A673 (cell line): ENCODE results near the gene POU2F3. TPM values are rescaled to one million over a fixed set of nuclear protein-coding genes. Genes with fewer than 3 reads are reported as not detected.

ENCODE experiments used
- BruUV-seq: library from RNA; stranded (reverse); fragments of 400-500 nt; replicated peaks from 2 replicates; lab custom pipeline; 2021; lab: Mats Ljungman, UMichigan
- CTCF ChIA-PET: fragments of 300-600 bp; sonication (Branson Sonifier 250); formaldehyde crosslinking; loops from one replicate; lab custom pipeline; 2022; ENCODE audit warnings: antibody characterized with exemption; lab: Charles Lee
- POLR2A ChIA-PET: fragments of 300-600 bp; sonication (Branson Sonifier 250); formaldehyde crosslinking; loops from one replicate; lab custom pipeline; 2022; ENCODE audit warnings: antibody characterized with exemption; ENCODE audit not compliant: low non-redundant PET; lab: Charles Lee
- DNase-seq: peaks from one replicate; pipeline ENCODE4 v3.0.0-alpha.2; 2015; ENCODE audit warnings: low spot score
- H3K27ac ChIP-seq: fragments of 200-600 bp; sonication (generic); 2 replicates; pipeline ENCODE4 v1.5.1; 2016; ENCODE audit warnings: mixed run types, low read depth, mild to moderate bottlenecking, mixed read lengths, antibody characterized with exemption, low read length; ENCODE audit not compliant: poor library complexity, severe bottlenecking
- H3K27me3 ChIP-seq: fragments of 200-600 bp; sonication (generic); replicated peaks from 2 replicates; pipeline ENCODE4 v1.6.1; 2017; ENCODE audit warnings: mixed run types, low read depth, mild to moderate bottlenecking, mixed read lengths, antibody characterized with exemption, low read length; ENCODE audit not compliant: insufficient read depth, poor library complexity
- H3K36me3 ChIP-seq: fragments of 200-600 bp; sonication (generic); 2 replicates; pipeline ENCODE4 v1.6.1; 2016; ENCODE audit warnings: mixed run types, mild to moderate bottlenecking, mixed read lengths, antibody characterized with exemption, low read length; ENCODE audit not compliant: insufficient read depth, poor library complexity, severe bottlenecking
- H3K4me1 ChIP-seq: fragments of 200-600 bp; sonication (generic); 2 replicates; pipeline ENCODE4 v1.6.1; 2017; ENCODE audit warnings: mixed run types, mild to moderate bottlenecking, mixed read lengths, antibody characterized with exemption, low read length; ENCODE audit not compliant: insufficient read depth, poor library complexity, severe bottlenecking
- H3K4me3 ChIP-seq: fragments of 200-600 bp; sonication (generic); 2 replicates; pipeline ENCODE4 v1.5.1; 2016; ENCODE audit warnings: low read depth, mixed run types, mild to moderate bottlenecking, mixed read lengths, low read length; ENCODE audit not compliant: poor library complexity, severe bottlenecking
- H3K9me3 ChIP-seq: fragments of 200-600 bp; sonication (generic); 2 replicates; pipeline ENCODE4 v1.6.1; 2016; ENCODE audit warnings: mixed run types, low read depth, mild to moderate bottlenecking, mixed read lengths, antibody characterized with exemption, low read length; ENCODE audit not compliant: poor library complexity, severe bottlenecking
- CTCF ChIP-seq: fragments of 300-800, 200-600 bp; sonication (generic); conservative IDR thresholded peaks from 2 replicates; pipeline ENCODE4 v1.5.1; 2017; ENCODE audit warnings: low read depth, mild to moderate bottlenecking, antibody characterized with exemption, low read length, moderate library complexity, mixed read lengths
- EZH2 ChIP-seq: fragments of 200-600 bp; sonication (generic); IDR thresholded peaks from 2 replicates; pipeline ENCODE4 v1.6.1; 2017; ENCODE audit warnings: borderline replicate concordance, low read depth, mild to moderate bottlenecking, mixed read lengths, antibody characterized with exemption, low read length; ENCODE audit not compliant: poor library complexity, severe bottlenecking
- intact Hi-C: fragments of 100-400 bp; cut with micrococcal nuclease; formaldehyde crosslinking; loops from one replicate; pipeline ENCODE4 v1.10.0; 2022; ENCODE audit not compliant: unreplicated experiment
- total RNA-seq: library from RNA; stranded (reverse); gene quantifications from 2 replicates; pipeline ENCODE4 v1.2.3, GENCODE V29; 2021

POU2F3 gene
- total RNA-seq, 1 experiment from 2014 or later = not detected

- ChIA-PET CTCF (no interaction called here), POLR2A (no interaction called here)
- H3K9me3 ChIP-seq = no peaks in the 10 kb centered on the region
- no peaks in the 10 kb centered on the region for H3K27me3 ChIP-seq
- H3K4me3 ChIP-seq = no peak overlapping the region
- TF ChIP-seq CTCF (no peak), EZH2 (no peak)
- H3K36me3 ChIP-seq = peaks cover 14% of the 10 kb centered on the region
- peaks cover 32% of the 10 kb centered on the region for H3K4me1 ChIP-seq
- intact Hi-C loops = loop anchor here (10.0 kb wide), 2 partner anchors 472 to 622 kb away; no protein-coding TSS in a partner anchor
- no peak overlapping the region for H3K27ac ChIP-seq
- no TSS peak for BruUV-seq
- DNase-seq = no peak
Observed at GRCh38 chr11:120332822-120333716, 93.1 kb downstream of the POU2F3 start.

GRCh38 chr11:120333801-120334200, 93.9 kb downstream of the POU2F3 start:
- ChIA-PET POLR2A (no interaction called here), CTCF (interaction anchor here (1.0 kb wide), 1 partner anchor 95 kb away, joined by 3 read pairs; no protein-coding TSS in a partner anchor)
- BruUV-seq = no TSS peak
- H3K27me3 ChIP-seq = no peaks in the 10 kb centered on the region
- no peak overlapping the region for H3K4me3 ChIP-seq
- H3K4me1 ChIP-seq = peaks cover 32% of the 10 kb centered on the region
- H3K36me3 ChIP-seq = peaks cover 14% of the 10 kb centered on the region
- no peak for DNase-seq
- H3K27ac ChIP-seq = no peak overlapping the region
- no peak for TF ChIP-seq EZH2
- no peak for TF ChIP-seq CTCF
- no peaks in the 10 kb centered on the region for H3K9me3 ChIP-seq
- intact Hi-C loops = loop anchor here (10.0 kb wide), 2 partner anchors 471 to 621 kb away; no protein-coding TSS in a partner anchor

DNA sequence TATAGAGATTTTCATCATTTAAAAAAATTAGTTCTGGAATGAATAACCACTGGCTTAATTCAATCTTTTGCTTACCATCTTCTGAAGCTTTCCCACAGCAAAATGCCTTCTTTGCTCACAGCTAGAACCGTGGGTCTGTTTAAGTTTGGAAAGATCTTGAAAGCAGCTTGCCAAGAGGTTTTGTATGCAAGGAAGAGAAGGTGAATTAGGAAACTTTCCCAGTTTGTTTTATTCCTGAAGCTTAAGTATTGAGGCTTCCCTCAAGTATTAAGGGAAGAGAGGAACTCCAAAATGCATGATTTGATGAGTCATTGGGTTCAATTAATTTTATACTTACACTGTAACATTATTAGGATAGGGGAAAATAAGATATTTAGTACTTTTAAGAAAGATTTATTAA, 94.4 kb downstream of the POU2F3 start:
- no peak for DNase-seq
- ChIA-PET CTCF (interaction anchor here (1.0 kb wide), 1 partner anchor 94 kb away, joined by 3 read pairs; no protein-coding TSS in a partner anchor), POLR2A (no interaction called here)
- Histone ChIP-seq H3K9me3 (no peaks in the 10 kb centered on the region), H3K36me3 (peaks cover 14% of the 10 kb centered on the region), H3K4me3 (no peak overlapping the region), H3K4me1 (peaks cover 27% of the 10 kb centered on the region), H3K27ac (no peak overlapping the region), H3K27me3 (no peaks in the 10 kb centered on the region)
- TF ChIP-seq CTCF (no peak), EZH2 (no peak)
- no TSS peak for BruUV-seq
- intact Hi-C loops = loop anchor here (10.0 kb wide), 2 partner anchors 470 to 620 kb away; no protein-coding TSS in a partner anchor
